ENCODE data around the gene PMEL. TPM values are rescaled to one million over a fixed set of nuclear protein-coding genes. Genes with fewer than 3 reads are reported as not detected.
"Not testable (repeated sequence)": the region's sequence is repeated elsewhere in the genome, so short reads cannot be mapped to it uniquely, and the experiment has no call there.

Gene PMEL
- total and polyA plus RNA-seq, 12 donors: 0.35 to 3.8 (median 1.3) TPM; not detected in 1

DNA sequence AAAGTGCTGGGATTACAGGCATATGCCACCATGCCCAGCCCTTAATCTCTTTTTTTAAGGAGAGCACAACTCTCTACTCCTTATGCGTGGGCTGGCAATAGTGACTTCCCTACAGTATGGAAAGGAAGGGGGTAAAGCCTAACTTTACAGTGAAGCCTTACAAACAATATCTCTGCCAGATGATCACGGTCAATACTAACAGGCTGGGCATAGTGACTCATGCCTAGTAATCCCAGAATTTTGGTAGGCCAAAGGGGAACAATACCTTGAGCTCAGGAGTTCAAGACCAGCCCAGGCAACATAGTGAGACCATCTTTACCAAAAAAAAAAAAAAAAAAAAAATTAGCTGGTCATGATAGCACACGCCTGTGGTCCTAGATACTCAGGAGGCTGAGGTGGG lies 43.7 kb downstream of the PMEL start:
- Histone ChIP-seq H3K27me3 (no peaks in the 10 kb centered on the region), H3K4me3 (no peak overlapping the region), H3K27ac (no peak overlapping the region), H3K4me1 (replicated peaks in 1 of 2) (peaks cover 6 to 37% of the 10 kb centered on the region in 2 donors), H3K36me3 (replicated peaks in 1 of 2) (no peaks in the 10 kb centered on the region), H3K9me3 (replicated peaks in 1 of 3) (no peaks in the 10 kb centered on the region)
- 78 to 95% (median 87%) methylated on average over 3 of the region's 3 CpGs for WGBS, 4 donors
- TF ChIP-seq POLR2A (IDR thresholded peaks at IDR 0.05): no peak
- TF ChIP-seq, protein P1, sequence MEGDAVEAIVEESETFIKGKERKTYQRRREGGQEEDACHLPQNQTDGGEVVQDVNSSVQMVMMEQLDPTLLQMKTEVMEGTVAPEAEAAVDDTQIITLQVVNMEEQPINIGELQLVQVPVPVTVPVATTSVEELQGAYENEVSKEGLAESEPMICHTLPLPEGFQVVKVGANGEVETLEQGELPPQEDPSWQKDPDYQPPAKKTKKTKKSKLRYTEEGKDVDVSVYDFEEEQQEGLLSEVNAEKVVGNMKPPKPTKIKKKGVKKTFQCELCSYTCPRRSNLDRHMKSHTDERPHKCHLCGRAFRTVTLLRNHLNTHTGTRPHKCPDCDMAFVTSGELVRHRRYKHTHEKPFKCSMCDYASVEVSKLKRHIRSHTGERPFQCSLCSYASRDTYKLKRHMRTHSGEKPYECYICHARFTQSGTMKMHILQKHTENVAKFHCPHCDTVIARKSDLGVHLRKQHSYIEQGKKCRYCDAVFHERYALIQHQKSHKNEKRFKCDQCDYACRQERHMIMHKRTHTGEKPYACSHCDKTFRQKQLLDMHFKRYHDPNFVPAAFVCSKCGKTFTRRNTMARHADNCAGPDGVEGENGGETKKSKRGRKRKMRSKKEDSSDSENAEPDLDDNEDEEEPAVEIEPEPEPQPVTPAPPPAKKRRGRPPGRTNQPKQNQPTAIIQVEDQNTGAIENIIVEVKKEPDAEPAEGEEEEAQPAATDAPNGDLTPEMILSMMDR (IDR thresholded peaks at IDR 0.05): no peak
- no peak for DNase-seq
- intact Hi-C loops (cut with DNase I): no loop called here

DNA sequence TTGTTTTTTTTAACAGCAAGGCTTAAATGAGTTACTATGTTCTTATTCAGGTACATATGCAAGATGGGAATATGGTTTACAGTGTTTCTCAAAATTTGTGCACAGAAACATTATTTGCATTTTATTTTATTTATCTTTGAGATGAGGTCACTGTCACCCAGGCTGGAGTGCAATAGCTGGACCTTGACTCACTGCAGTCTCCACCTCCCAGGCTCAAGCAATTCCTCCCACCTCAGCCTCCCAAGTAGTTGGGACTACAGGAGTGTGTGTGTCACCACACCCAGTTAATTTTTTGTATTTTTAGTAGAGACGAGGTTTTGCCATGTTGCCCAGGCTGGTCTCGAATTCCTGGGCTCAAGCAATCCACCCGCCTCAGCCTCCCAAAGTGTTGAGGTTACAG lies 46.8 kb downstream of the PMEL start:
- H3K27ac ChIP-seq; H3K4me3 ChIP-seq; H3K36me3 ChIP-seq (replicated peaks in 1 of 2); H3K27me3 ChIP-seq; H3K9me3 ChIP-seq (replicated peaks in 1 of 3); intact Hi-C loops (cut with DNase I): not testable (repeated sequence)
- DNase-seq: peak in 1 of 7 donors; percentile 20
- H3K4me1 ChIP-seq (replicated peaks in 1 of 2): peaks cover 0 to 35% of the 10 kb centered on the region in 2 donors
- 75 to 82% (median 77%) methylated on average over 3 of the region's 3 CpGs for WGBS, 4 donors

DNA sequence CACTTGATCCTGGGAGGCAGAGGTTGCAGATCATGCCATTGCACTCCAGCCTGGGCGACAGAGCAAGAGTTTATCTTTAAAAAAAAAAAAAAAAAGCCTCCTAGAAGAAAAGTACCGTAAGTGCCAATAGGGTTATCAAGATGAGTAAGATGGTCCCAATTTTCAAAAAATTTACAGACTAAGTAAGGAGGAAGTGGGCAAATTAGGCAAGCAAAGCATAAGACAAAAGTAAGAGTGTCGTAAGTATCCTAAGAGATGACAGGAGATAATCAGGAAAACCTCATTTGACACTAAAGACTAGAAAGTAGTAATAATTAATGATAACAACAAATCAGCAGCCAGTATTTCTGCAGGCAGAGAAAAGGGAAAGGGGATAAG lies 50.4 kb downstream of the PMEL start:
- WGBS, 4 donors: 39 to 63% (median 58%) methylated on average over 3 of the region's 3 CpGs
- TF ChIP-seq POLR2A (IDR thresholded peaks at IDR 0.05): no peak
- TF ChIP-seq, protein P1 (IDR thresholded peaks at IDR 0.05): no peak
- no peak for DNase-seq
- intact Hi-C loops (cut with DNase I): no loop called here
- H3K4me1 ChIP-seq (replicated peaks in 1 of 2): peaks cover 0 to 24% of the 10 kb centered on the region in 2 donors
- no peaks in the 10 kb centered on the region for H3K27me3 ChIP-seq
- no peak overlapping the region for H3K4me3 ChIP-seq
- H3K27ac ChIP-seq: no peak overlapping the region
- H3K36me3 ChIP-seq (replicated peaks in 1 of 2): peaks cover 0 to 3% of the 10 kb centered on the region in 2 donors
- no peaks in the 10 kb centered on the region for H3K9me3 ChIP-seq (replicated peaks in 1 of 3)

DNA sequence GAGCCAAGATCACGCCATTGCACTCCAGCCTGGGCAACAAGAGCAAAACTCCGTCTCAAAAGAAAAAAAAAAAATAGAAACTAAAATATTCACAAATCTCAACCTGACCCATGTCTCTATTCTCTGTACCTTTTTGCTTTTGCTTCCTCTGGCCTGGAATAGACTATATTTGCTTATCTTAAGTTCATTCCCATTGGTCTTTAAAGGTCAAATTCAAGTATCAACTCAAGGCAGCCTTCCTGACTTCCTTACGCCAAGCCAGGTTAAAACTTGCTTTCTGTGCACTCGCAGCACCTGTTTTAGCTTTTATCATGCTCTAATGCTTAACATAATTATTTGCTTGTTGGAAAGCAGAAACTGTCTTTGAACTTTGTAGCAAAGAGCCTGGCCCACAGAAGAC lies 52.9 kb downstream of the PMEL start:
- H3K4me3 ChIP-seq: no peak overlapping the region
- H3K4me1 ChIP-seq (replicated peaks in 1 of 2): peaks cover 6 to 35% of the 10 kb centered on the region in 2 donors
- intact Hi-C loops (cut with DNase I): no loop called here
- H3K9me3 ChIP-seq (replicated peaks in 1 of 3): no peaks in the 10 kb centered on the region
- H3K27ac ChIP-seq: no peak overlapping the region
- H3K36me3 ChIP-seq (replicated peaks in 1 of 2): peaks cover 0 to 3% of the 10 kb centered on the region in 2 donors
- no peaks in the 10 kb centered on the region for H3K27me3 ChIP-seq
- TF ChIP-seq, protein P1 (IDR thresholded peaks at IDR 0.05): no peak
- no peak for TF ChIP-seq POLR2A (IDR thresholded peaks at IDR 0.05)
- no peak for DNase-seq
- WGBS, 4 donors: 85 to 94% (median 90%) methylated on average over 4 of the region's 4 CpGs

DNA sequence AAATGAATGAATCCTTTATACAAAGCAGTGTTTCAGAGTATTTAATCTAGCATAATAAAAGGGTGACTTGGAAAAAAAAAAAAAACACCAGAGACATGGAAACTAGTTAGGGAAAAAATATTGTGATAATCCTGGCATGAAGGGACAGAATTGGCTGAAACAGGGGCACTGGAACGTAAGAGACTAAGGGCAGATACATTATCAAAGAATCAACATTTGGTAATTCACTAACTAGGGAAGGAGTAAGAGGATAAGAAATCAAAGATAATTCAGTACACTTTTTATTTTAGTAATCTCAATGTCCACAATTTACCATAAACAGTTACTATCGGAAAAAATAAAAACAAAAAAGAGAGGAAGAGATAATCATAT lies 56.3 kb downstream of the PMEL start:
- Histone ChIP-seq H3K27ac (peak overlapping the region in 2 of 5 donors; percentile 19 to 57), H3K36me3 (replicated peaks in 1 of 2) (peaks cover 0 to 3% of the 10 kb centered on the region in 2 donors), H3K4me3 (no peak overlapping the region), H3K9me3 (replicated peaks in 1 of 3) (no peaks in the 10 kb centered on the region), H3K4me1 (replicated peaks in 1 of 2) (peaks cover 6 to 24% of the 10 kb centered on the region in 2 donors), H3K27me3 (no peaks in the 10 kb centered on the region)
- 29 to 51% (median 36%) methylated on average over 2 of the region's 2 CpGs for WGBS, 4 donors
- TF ChIP-seq, protein P1 (IDR thresholded peaks at IDR 0.05): no peak
- no peak for TF ChIP-seq POLR2A (IDR thresholded peaks at IDR 0.05)
- DNase-seq: no peak
- intact Hi-C loops (cut with DNase I): no loop called here

Data from adrenal gland (tissue), 12 donors.